GM12874 (cell line): ENCODE measurements around the gene LPGAT1.

ENCODE experiments used
- TF ChIP-seq, protein P1 (sequence below): IDR thresholded peaks from 2 replicates; pipeline ENCODE4 v1.5.1; 2011; ENCODE audit warnings: low read depth, mild to moderate bottlenecking, control low read depth, low read length, moderate library complexity; ENCODE audit not compliant: insufficient read depth

LPGAT1 gene

DNA sequence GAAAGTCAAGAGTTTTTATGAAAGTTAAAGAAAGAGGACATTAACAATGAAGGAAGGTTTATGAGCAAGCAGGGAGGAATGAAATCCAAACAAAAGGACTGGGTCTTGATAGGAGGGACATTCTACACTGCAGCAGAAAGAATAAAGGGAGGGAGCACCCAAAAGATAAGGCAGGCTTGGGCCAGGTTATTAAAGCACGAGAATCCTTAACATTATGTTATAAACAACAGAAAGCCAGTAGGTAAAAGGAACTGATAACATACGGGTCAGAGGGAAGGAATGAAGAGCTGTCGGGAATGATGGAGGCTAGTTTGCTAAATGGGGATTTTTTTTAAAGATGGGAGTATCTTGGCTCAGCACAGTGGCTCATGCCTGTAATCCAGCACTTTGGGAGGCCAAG lies 19.4 kb downstream of the LPGAT1 start:
- TF ChIP-seq, protein P1, sequence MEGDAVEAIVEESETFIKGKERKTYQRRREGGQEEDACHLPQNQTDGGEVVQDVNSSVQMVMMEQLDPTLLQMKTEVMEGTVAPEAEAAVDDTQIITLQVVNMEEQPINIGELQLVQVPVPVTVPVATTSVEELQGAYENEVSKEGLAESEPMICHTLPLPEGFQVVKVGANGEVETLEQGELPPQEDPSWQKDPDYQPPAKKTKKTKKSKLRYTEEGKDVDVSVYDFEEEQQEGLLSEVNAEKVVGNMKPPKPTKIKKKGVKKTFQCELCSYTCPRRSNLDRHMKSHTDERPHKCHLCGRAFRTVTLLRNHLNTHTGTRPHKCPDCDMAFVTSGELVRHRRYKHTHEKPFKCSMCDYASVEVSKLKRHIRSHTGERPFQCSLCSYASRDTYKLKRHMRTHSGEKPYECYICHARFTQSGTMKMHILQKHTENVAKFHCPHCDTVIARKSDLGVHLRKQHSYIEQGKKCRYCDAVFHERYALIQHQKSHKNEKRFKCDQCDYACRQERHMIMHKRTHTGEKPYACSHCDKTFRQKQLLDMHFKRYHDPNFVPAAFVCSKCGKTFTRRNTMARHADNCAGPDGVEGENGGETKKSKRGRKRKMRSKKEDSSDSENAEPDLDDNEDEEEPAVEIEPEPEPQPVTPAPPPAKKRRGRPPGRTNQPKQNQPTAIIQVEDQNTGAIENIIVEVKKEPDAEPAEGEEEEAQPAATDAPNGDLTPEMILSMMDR, result no peak

GRCh38 chr1:211808475-211808874 lies 22.1 kb downstream of the LPGAT1 start:
- TF ChIP-seq, protein P1, result no peak

GRCh38 chr1:211804915-211805314 lies 25.6 kb downstream of the LPGAT1 start:
- TF ChIP-seq, protein P1, result no peak

- TF ChIP-seq, protein P1, result no peak
These were observed 29.5 kb downstream of the LPGAT1 start for GRCh38 chr1:211800925-211801607.

GRCh38 chr1:211797994-211798393 lies 32.6 kb downstream of the LPGAT1 start:
- TF ChIP-seq, protein P1, result no peak

DNA sequence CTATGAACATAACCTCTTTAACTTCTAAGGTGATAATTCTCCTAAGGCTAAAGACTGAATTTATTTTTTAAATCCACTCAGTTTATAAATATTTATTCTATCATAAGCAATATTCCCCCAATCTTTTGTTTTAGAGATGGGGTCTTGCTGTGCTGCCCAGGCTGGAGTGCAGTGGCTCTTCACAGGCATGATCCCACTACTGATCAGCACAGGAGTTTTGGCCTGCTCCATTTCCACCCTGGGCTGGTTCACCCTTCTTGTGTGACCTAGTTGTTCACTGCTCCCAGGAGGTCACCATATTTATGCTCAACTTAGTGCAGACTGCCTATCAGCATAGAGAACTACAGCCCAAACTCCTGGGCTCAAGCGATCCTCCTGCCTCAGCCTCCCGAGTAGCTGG lies 38.6 kb downstream of the LPGAT1 start:
- TF ChIP-seq, protein P1, result no peak

- TF ChIP-seq, protein P1, result no peak
These were observed 40.7 kb downstream of the LPGAT1 start for GRCh38 chr1:211789641-211790464.
